ENCODE data around the gene CHST11. TPM values are rescaled to one million over a fixed set of nuclear protein-coding genes. Genes with fewer than 3 reads are reported as not detected.

Gene CHST11
- total and polyA plus RNA-seq, 9 of the 15 experiments (the other 6 are each of a cell fraction or from before 2014, with no cell fraction given), result 2.3 to 38.7 (median 15.0) TPM

GRCh38 chr12:104727726-104728465 is 271.1 kb downstream of the CHST11 start (continued):
- TF ChIP-seq ZNF449 (CRISPR knock-in tag; IDR thresholded peaks at IDR 0.05), result no peak
- TF ChIP-seq PBX2 (CRISPR knock-in tag; IDR thresholded peaks at IDR 0.05; ENCODE audit: low read depth), result 0 out of 2 replicates have a peak, but pooled peaks have one; percentile 15
- TF ChIP-seq PBX2 (tag; conservative IDR thresholded peaks at IDR 0.05; ENCODE audit: low read depth), result peak; percentile 68
- TF ChIP-seq MAFF (IDR thresholded peaks at IDR 0.05; ENCODE audit: low read length), result 0 out of 2 replicates have a peak, but pooled peaks have one; percentile 13
- no peak for TF ChIP-seq NR2C1 (IDR thresholded peaks at IDR 0.05)
- 0 out of 2 replicates have a peak, but pooled peaks have one; percentile 46 for TF ChIP-seq NR2C1 (tag; IDR thresholded peaks at IDR 0.05)
